Measurements from ENCODE around the gene RNF34.

- TF ChIP-seq CTCF (conservative IDR thresholded peaks at IDR 0.05) = no peak
- TF ChIP-seq EZH2 (IDR thresholded peaks at IDR 0.05; ENCODE audit: low read depth) = no peak
Measured at GRCh38 chr12:121436706-121437105, 36.8 kb downstream of the RNF34 start.
